Measurements from ENCODE around the gene LRRC56. TPM values are rescaled to one million over a fixed set of nuclear protein-coding genes. Genes with fewer than 3 reads are reported as not detected.

The LRRC56 gene
- total and polyA plus RNA-seq, 9 of the 15 experiments (the other 6 are each of a cell fraction or from before 2014, with no cell fraction given), result 0.03 to 4.5 (median 1.0) TPM; not detected in 1

- no peak for TF ChIP-seq ZNF449 (CRISPR knock-in tag; IDR thresholded peaks at IDR 0.05)
- peak; percentile 91 for TF ChIP-seq SIN3B (IDR thresholded peaks at IDR 0.05; ENCODE audit: low read depth)
- TF ChIP-seq NRF1 (conservative IDR thresholded peaks at IDR 0.05 in 1 of 2, IDR thresholded peaks at IDR 0.05 in 1 of 2), result 0 out of 4 replicates have a peak, but pooled peaks of 1 of the 2 experiments have one; percentile 18
- TF ChIP-seq HBP1 (CRISPR knock-in tag; IDR thresholded peaks at IDR 0.05), result no peak
- TF ChIP-seq, protein P1, sequence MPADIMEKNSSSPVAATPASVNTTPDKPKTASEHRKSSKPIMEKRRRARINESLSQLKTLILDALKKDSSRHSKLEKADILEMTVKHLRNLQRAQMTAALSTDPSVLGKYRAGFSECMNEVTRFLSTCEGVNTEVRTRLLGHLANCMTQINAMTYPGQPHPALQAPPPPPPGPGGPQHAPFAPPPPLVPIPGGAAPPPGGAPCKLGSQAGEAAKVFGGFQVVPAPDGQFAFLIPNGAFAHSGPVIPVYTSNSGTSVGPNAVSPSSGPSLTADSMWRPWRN (IDR thresholded peaks at IDR 0.05; ENCODE audit: low read depth), result no peak
- no peak for TF ChIP-seq PTRF (tag; IDR thresholded peaks at IDR 0.05)
- TF ChIP-seq ZNF184 (CRISPR knock-in tag; IDR thresholded peaks at IDR 0.05), result no peak
- TF ChIP-seq ZNF133 (CRISPR knock-in tag; IDR thresholded peaks at IDR 0.05), result no peak
- TF ChIP-seq ZZZ3 (IDR thresholded peaks at IDR 0.05), result no peak
- no peak for TF ChIP-seq FOXA3 (CRISPR knock-in tag; conservative IDR thresholded peaks at IDR 0.05 in 1 of 2, IDR thresholded peaks at IDR 0.05 in 1 of 2)
- TF ChIP-seq TBL1XR1 (IDR thresholded peaks at IDR 0.05; ENCODE audit: low read length in 2 of 2), result peak in 1 of 2 experiments; percentile 37; a peak in 2 of 4 replicates
- TF ChIP-seq FOXP1 (CRISPR knock-in tag; IDR thresholded peaks at IDR 0.05), result peak; percentile 60; the same call in 1 of the 2 replicates
- no peak for TF ChIP-seq ZNF75A (CRISPR knock-in tag; IDR thresholded peaks at IDR 0.05)
- TF ChIP-seq, protein P2, sequence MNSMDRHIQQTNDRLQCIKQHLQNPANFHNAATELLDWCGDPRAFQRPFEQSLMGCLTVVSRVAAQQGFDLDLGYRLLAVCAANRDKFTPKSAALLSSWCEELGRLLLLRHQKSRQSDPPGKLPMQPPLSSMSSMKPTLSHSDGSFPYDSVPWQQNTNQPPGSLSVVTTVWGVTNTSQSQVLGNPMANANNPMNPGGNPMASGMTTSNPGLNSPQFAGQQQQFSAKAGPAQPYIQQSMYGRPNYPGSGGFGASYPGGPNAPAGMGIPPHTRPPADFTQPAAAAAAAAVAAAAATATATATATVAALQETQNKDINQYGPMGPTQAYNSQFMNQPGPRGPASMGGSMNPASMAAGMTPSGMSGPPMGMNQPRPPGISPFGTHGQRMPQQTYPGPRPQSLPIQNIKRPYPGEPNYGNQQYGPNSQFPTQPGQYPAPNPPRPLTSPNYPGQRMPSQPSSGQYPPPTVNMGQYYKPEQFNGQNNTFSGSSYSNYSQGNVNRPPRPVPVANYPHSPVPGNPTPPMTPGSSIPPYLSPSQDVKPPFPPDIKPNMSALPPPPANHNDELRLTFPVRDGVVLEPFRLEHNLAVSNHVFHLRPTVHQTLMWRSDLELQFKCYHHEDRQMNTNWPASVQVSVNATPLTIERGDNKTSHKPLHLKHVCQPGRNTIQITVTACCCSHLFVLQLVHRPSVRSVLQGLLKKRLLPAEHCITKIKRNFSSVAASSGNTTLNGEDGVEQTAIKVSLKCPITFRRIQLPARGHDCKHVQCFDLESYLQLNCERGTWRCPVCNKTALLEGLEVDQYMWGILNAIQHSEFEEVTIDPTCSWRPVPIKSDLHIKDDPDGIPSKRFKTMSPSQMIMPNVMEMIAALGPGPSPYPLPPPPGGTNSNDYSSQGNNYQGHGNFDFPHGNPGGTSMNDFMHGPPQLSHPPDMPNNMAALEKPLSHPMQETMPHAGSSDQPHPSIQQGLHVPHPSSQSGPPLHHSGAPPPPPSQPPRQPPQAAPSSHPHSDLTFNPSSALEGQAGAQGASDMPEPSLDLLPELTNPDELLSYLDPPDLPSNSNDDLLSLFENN (IDR thresholded peaks at IDR 0.05; ENCODE audit: low read depth in 2 of 2, low read length in 2 of 2), result no peak; a peak in 1 of 4 replicates
- TF ChIP-seq ZNF384 (IDR thresholded peaks at IDR 0.05; ENCODE audit: low read depth, low read length), result 0 out of 2 replicates have a peak, but pooled peaks have one; percentile 31
- peak; percentile 55 for TF ChIP-seq NEUROD1 (IDR thresholded peaks at IDR 0.05; ENCODE audit: borderline replicate concordance, low read depth, low read length, partially characterized antibody)
- no peak for TF ChIP-seq KLF13 (tag; IDR thresholded peaks at IDR 0.05; ENCODE audit: borderline replicate concordance, low read depth)
- no peak for TF ChIP-seq ZNF274 (IDR thresholded peaks at IDR 0.05; ENCODE audit: borderline replicate concordance, low read depth, low read length)
- no peak for TF ChIP-seq ZNF217 (CRISPR knock-in tag; IDR thresholded peaks at IDR 0.05)
These were observed 38.9 kb downstream of the LRRC56 start, which contains the start of gene PHRF1 (continued) for GRCh38 chr11:575996-576768.
